Activated CD4-positive, alpha-beta T cell treated with anti-CD3 and anti-CD28 coated beads for 1 hour (primary cell): ENCODE results near the gene HOXD12.

Source experiments
- DNase-seq: peaks from one replicate; pipeline ENCODE4 v3.0.0-alpha.2; 2020

Gene HOXD12

GRCh38 chr2:176107731-176108181 lies 8.2 kb downstream of the HOXD12 start:
- no peak for DNase-seq

GRCh38 chr2:176109192-176109901 lies 9.8 kb downstream of the HOXD12 start:
- no peak for DNase-seq

GRCh38 chr2:176109946-176110345 lies 10.4 kb downstream of the HOXD12 start:
- no peak for DNase-seq

- DNase-seq = no peak
These were observed 11.1 kb downstream of the HOXD12 start for GRCh38 chr2:176110415-176111308.

GRCh38 chr2:176111309-176111663 lies 11.7 kb downstream of the HOXD12 start:
- no peak for DNase-seq

GRCh38 chr2:176111846-176112374 lies 12.3 kb downstream of the HOXD12 start:
- no peak for DNase-seq

- no peak for DNase-seq
These were observed 13.0 kb downstream of the HOXD12 start for GRCh38 chr2:176112375-176113302.

- no peak for DNase-seq
These were observed 14.7 kb downstream of the HOXD12 start for GRCh38 chr2:176114120-176114929.

- DNase-seq = no peak
These were observed 15.5 kb downstream of the HOXD12 start for GRCh38 chr2:176114930-176115625.

GRCh38 chr2:176115883-176116813 lies 16.6 kb downstream of the HOXD12 start, which contains the start of gene HOXD10:
HOXD10 (plus strand) TSS chr2:176116778; CDS start chr2:176116834, 56 bp downstream.
- DNase-seq = no peak

GRCh38 chr2:176117162-176117822 lies 17.7 kb downstream of the HOXD12 start:
- DNase-seq = no peak

- no peak for DNase-seq
These were observed 18.3 kb downstream of the HOXD12 start for GRCh38 chr2:176117823-176118371.

- DNase-seq = no peak
These were observed 19.2 kb downstream of the HOXD12 start for GRCh38 chr2:176118601-176119339.

- DNase-seq = no peak
These were observed 21.0 kb downstream of the HOXD12 start for GRCh38 chr2:176120364-176121189.

- no peak for DNase-seq
These were observed 21.8 kb downstream of the HOXD12 start for GRCh38 chr2:176121190-176122051.

- no peak for DNase-seq
These were observed 22.6 kb downstream of the HOXD12 start for GRCh38 chr2:176122052-176122682.
